Measurements from ENCODE around the gene ARSJ. TPM values are rescaled to one million over a fixed set of nuclear protein-coding genes. Genes with fewer than 3 reads are reported as not detected.

Gene ARSJ
- total RNA-seq, 1 experiment from 2014 or later: 12.4 TPM

DNA sequence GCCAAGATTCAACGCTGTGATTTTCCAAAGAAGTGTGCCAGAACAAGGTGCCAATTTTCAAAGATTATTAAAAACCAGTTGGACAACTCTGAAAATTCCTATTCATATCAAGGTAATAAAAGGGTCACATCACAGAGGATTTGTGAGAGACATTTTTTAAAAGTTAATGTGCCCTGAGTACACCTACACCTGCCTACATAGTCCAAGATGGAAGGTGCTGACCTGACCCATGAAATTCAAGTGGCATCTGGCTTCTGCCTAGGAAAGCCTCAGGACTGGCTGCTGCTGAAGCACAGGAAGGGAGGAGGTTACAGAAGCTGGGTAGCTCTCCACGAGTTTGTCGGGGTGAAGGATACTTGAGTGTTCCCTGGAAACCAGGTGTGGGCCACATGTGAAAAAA is 11.4 kb upstream of the ARSJ start:
- DNase-seq (ENCODE audit: low read depth): no peak

DNA sequence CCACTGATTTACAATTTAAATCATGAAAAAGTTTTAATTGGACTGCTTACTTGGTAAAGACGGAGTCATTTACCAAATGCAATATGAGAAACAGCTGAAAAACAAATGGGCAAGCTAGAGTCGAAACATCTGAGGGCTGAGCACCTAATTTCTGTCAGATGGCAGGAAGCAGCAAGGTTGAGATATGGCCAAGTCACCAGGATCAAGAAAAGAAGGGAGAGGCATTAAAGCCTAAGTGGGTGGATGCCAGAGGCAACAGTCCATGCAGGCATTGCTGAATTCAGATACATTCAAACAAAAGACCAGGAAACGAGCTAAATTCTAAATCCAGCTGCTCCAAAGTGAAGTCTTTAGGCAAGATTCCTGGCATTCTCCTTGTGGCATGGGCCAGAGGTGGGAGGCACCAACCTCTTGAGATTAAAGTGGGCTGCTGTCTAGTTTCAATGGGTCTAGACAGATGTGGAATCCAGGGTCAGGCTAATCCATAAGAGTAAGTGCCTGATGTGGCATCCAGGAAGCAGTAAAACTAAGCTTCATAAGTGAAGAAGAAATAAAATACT is 8.0 kb upstream of the ARSJ start:
- no peak for DNase-seq (ENCODE audit: low read depth)

DNA sequence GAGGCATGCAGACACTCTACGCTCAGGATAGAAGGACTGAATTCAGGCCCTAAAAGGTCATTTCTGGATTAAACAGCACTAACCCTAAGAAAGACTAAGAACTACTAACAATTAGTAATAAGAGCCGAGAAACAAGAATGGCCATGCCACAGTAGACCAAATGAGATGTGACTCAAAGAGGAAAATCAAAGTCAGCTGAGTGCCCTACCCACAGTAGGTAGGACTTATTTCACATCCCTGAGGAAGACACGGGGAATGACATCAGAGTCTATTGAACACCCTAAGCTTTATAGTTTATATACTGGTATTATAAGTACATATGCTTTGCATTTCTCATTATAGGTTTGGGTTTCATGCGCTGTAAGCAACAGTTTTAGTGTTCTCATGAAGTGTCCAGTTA is 2.7 kb upstream of the ARSJ start:
- DNase-seq (ENCODE audit: low read depth): no peak

DNA sequence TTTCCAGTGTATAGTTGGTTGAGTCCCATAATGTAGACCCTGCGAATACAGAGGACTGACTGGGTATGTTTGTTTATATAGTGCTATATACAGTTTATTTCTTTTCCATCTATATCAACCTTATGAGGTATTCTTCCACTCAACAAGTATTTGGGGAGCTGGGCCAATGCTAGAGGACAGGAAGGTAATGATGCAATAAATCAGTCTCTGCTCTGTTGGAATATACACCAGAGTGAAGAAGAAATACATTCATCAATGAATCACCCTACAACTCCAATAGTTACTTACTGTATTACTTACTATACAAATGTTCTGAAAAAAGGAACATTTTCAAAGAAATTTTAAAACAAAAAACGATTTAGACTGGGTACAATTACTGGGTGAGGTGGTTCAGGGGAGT is 2.1 kb upstream of the ARSJ start:
- no peak for DNase-seq (ENCODE audit: low read depth)

DNA sequence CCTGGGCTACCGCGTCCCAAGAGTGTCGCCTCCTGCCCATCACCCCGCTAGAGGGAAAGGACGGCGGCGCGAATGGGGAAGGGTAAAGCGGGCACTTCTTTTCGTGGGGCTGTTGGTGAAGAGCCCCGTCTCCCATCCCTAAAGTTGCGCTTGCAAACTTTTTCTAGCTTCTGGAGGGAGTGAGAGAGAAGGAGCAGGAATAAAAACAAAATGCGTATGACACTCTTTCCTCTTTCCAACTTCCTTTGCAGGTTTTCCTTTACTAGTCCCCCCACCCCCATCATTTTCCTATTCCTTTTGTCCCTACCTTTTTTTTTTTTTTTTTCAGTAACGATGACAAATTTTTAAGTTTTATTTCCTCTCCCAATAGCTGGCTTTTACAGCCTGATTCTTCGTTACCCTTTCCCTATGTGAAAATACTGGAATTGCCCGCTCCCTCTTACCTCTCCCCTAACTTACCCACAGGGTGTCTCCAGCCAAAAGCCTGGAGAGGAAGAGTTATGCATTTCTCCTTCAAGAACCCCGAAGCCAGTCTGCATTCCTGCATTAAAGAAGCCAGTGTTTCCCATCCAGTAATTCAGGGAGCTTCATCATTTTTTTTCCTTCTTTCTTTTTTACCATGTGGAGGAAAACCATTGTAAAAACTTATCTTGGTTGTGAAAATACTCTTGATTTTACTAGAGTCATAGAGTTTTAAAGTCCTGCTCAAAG is 613 bp upstream of the ARSJ start:
- no peak for DNase-seq (ENCODE audit: low read depth)

DNA sequence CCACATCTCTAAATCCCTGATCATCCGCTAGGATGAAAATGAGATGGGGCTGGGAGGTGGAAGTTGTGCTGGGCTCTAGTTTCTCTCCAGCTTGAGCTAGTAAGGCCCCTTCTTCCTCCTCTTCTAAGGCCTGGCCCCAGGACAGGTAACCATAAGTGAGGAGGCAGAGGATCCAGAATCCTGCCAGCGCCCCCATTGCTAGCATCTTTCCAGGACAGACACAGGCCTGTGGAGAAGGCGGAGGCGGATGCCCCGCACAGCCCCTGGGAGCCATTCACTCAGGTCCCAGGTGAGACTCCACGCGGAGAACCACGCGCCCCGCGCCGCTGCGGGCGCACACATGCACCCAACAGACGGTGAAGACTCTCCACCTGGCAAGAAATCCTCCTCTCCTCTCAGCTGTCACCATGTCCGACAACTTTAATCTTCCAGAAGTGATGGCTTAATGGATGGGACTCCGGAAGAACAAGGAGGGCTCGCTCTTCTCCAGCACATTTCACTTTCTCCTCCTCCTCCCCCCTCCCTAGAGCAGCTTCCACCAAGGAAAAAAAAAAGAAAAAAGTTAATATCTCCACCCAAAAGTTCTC is 793 bp downstream of the ARSJ start:
- DNase-seq (ENCODE audit: low read depth): peak; percentile 33

DNA sequence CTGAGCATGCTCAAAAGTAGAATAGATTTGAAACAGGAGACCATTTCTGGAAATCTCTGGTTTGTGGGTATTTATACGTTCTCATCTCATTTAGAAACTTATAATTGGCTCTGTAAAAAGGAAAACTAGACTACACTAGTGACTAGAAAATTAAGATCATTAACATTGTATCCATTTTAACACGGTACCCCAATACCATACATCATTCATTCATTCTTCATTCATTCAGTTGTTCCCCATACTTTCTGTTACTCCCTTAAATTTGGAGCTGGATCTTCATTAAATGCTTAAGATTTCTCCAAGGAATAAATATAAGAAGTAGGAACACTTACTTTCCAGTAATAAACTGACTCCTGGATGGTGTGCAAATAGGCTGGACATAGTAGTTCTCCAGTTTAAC is 1.3 kb downstream of the ARSJ start:
- no peak for DNase-seq (ENCODE audit: low read depth)

DNA sequence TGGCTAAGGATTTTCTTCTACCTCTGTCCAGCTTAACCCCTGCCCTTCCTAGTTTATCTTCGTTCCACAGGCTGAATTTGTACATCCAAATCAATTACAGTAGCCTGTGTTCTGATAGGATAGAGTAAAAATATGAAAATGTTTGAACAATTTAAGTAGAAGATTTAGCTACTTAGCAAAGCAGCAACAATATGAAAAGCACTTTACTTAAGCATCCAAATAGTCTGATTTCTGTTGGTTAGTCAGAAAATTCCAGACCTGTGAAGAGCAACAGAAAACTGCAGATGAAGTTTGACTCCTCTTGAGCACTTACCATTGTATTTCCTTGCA is 2.0 kb downstream of the ARSJ start:
- no peak for DNase-seq (ENCODE audit: low read depth)

DNA sequence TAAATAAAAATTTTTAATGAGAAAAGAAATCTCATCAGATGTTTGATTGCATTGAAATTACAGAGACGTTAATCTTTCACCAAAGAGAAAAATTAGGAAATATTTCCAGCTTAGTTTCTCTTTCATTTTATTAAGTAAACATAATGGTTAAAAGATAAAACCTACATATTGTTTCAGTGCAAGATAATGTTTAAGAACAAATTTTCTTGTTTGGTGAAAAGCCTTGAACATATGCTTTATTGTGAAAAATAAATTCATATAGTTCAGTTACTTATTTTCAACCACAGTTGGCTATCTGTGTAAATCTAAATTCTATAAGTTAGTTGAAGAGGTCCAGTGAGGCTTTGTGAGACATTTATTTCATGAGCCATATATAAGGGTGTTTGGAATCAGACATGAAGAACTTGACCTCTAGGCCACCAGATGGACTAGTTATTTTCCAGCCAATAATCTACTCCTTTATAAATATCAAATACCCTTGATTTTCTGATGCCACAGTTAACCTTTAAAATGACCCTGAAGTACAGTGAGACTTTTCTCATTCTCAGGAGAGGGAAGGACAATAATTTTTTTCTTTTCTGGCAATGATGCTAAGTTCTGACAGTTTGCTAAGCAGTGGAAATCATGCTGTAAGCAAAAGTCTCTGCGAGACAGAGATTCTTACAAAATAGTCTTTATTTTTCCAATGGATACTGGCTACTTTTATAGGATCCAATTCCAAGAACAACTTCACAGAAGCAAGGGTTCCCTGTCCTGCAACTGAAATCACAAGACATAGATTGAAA is 2.5 kb downstream of the ARSJ start:
- DNase-seq (ENCODE audit: low read depth): no peak

DNA sequence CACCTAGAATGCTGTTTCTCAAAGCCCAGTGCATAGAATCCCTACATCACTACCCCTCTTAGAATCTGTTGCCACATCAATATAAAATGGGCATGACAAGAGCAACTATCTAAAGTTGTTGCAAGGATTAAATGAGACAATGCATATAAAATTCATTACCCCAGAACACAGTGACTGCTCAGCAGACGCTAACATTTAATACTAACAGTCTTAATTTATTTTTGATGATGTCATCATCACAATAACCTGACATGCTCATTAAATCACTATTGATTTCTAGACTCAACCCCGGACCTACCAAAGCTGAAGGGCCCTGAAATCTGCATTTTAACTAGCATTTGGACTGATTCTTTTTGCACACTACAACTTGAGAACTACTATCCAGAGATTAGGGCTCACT is 3.9 kb downstream of the ARSJ start:
- no peak for DNase-seq (ENCODE audit: low read depth)

DNA sequence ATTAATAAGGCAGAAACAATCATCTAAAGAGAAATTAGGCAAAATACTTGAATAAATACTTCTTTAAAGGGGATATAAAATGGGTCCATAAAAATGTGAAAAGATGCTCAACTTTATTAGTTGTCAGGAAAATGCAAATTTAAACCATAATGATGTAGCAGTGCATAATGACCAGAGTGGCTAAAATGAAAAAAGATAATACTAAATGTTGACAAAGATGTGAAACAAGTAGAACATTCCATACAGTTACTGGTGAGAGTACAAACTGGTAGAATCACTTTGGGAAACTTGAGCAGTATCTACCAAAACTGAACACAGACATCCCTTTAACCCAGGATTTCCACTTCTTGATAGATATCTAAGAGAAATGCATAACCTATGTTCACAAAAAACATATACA is 5.0 kb downstream of the ARSJ start:
- no peak for DNase-seq (ENCODE audit: low read depth)

DNA sequence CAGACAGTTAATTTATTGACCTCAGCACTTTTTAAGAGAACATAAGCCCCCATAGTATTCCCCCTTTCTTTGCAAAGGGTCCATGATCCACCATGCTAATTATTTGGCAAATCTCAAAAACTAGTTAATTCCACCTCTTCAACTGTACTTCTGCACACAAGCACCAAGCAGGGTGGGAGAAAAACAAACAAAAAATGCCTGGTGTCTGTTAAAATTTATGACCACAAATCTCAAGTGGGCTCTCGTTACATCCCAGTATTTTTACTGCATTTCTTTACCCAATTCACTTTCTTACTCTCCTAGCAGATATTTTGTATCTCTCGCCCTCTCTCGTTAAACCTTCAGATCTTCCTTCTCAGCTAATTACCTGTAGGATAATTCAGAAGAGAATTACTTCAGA is 6.1 kb downstream of the ARSJ start:
- DNase-seq (ENCODE audit: low read depth): no peak

DNA sequence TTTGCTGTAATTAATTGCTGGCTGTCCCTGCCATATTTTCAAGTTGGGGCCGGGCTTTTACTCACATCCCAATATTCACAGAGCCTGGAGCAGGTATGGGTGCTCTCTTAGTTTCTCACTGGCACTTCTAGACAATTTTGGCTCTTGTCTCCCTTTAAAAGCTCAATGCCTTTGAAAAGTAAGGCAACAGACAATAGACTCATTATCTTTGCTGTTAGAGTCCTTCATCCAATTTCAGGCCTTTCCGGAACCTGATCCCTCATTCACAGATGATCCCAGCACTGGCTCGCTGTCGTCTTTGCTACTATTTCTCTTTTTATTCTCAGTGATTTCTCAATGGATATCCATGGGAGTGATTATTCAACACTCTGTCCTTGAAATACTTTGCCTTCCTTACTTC is 6.7 kb downstream of the ARSJ start:
- no peak for DNase-seq (ENCODE audit: low read depth)

DNA sequence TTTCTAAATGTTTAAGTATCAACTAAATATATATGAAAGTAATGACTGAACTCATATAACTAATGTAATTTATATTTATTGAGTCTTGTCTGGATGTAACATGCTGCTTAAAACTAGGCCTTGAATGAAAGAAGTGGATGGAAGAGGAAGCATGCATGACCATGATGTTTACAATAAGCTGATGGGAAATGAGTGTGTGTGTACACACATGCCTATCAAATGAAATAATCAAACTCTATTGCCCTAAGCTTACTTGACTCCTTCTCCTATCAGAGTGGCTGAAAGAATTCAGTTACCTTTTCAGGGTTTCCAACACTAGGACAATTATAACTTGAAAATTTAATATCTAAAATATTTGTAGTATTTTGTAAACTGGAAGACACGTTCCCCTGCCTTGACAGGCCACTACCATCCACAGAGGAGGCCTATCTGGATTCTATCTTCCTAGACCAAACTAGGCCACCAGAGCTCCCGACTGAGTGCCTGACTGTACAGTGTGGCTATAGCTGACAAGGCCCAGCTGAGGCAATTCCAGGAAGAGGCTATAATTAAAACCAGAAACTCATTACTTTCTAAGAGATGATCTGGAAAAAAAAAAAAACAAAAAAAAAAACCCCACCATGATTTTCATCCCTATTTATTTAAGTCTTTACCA is 7.6 kb downstream of the ARSJ start:
- peak; percentile 22 for DNase-seq (ENCODE audit: low read depth)

DNA sequence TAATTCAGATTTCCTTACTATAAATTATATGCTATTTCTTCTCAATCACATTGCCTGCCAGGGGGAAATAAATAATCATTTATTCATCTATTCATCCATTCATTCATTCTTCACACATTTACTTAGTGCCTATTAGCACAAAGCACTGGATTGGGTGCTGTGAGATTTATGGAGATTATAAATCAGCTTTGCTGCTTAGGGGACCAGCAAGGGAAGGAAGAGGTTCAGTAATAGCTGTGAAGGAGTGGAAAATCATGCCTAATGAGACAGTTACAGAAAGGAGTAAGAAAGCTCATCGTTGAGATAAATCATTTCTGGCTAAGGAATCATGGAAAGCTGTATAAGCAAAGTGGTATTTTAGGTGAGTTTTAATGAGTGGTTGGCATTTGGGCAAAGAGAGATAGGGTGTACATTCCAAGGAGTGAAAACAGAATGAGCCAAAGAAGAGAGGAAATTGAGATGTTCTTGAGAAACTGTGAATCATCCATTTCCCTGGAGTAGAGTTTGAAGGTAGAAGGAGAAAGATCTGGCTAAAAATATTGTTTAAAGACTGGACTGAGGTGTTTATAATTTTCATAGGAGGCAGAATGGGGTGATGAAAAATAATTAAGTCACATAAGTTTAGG is 9.6 kb downstream of the ARSJ start:
- peak; percentile 50 for DNase-seq (ENCODE audit: low read depth)

DNA sequence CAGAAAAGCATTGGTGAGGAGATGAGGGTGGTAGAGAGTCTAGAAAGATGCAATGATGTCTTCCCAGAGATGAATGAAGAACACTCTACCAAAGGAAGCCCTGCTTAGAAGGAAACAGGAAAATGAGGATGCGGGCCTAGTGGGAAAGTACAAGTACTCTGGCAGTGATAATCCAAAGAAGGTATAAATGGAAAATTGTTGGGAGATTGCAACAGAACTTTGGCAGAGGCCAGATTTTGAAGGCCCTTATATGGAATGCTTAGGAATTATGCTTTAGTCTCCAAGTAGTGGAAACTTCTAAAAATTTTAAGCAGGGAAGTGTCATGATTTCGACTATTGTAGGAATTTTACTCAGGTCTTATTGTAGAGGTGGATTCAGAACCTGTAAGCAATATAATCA is 11.0 kb downstream of the ARSJ start:
- no peak for DNase-seq (ENCODE audit: low read depth)

DNA sequence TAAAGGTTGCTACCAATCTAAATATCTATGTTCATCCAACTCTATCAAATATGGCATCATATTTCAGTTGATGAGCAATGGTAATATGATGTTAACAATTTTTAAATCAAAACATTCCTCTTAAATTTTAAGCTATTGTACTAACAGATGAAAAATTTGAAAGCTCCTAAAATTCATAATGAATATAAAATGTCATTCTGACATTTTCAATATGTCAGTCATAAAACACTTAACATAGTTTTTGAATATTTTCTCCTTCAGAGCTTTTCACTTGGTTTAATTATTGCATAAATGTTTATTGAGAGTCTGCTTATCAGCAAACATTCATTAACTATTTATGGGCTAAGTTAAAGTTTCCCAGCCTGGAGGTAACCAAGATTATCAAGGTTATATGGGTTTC is 11.8 kb downstream of the ARSJ start:
- DNase-seq (ENCODE audit: low read depth): no peak

DNA sequence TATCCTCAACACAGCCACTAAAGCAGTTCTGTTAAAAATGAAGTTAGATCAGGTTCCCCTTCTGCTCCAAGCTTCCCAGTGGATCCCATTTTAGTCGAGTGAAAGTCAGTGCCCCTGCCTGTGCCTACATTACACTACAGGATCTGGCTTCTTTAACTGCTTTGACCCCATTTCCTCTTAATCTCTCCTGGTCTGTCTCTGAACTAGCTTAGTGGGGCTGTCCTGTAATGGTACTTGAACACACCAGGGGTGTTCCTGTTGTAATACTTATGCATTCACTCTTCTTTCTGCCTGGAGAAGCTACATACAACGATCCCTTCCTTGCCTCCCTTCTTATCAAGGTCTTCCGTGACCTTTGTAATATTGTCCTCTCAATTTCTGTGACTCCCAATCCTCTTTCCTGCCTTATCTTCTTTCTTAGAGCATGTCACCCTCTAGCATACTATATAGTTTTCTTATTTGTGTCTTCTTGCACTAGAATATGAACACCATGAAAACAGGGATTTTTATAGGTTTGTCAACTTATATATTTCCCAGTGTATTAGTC is 16.7 kb downstream of the ARSJ start:
- no peak for DNase-seq (ENCODE audit: low read depth)

DNA sequence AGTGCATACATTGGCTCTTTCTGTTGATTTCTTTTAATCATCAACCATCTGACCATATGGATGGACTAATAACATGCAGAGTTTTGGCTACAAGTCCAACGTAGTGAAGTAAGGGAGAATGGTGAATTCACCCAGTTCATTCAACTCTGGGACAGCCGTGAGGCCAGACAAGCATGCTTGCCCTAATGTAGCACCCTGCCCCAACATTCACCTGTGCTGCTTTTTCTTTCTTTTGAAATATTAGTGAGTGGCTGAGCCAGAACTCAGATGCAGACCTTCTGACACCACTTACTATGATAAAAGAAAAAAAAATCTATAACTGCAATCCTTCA is 17.5 kb downstream of the ARSJ start:
- no peak for DNase-seq (ENCODE audit: low read depth)

DNA sequence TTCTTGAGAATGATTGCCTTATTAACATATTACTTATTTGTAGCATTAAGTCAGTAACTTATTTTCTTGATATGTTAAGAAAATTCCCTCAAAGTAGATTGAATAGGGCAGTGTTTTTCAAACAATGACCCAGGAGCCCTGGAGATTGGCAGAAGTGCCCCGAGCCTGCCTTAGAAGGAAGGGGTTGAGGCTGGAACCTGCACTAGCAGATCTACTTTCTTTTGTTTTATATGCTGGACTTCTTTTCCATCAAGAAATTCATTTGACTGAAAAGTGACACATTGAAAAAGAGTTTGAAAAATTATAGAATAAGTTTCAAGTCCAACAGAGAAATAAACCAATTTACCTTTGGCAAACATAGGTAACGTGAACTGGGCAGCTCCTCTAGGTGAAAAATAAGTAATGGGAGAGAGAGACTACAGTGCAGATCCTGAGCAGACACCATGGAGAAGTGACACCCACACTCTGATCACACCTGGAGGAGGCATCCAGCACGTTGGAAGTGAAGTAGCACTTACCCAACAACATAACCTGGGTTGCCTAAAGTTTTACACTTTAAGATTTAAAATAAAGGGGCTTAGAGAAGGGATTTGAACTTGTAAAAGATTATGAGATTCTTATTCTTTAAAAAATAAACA is 18.6 kb downstream of the ARSJ start:
- no peak for DNase-seq (ENCODE audit: low read depth)

DNA sequence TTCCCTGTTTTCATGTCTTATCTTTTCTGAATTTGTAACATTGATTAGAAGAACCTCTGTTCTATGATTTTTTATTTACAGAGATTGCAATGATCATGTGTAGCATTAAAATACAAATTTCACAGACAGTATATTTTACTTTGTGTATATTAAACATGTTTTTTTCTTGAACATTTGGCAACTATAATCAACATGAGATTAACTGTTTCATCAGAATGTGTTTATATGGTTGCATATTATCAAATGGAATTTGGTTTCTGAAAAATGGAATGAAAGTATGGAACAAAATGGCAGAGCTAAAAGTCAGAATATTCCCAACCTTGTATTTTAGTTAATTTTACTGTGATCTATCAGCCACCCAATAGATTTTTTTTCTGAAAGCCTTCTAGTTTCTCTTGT is 19.9 kb downstream of the ARSJ start:
- no peak for DNase-seq (ENCODE audit: low read depth)
